ENCODE data around the gene WDR53. TPM values are rescaled to one million over a fixed set of nuclear protein-coding genes. Genes with fewer than 3 reads are reported as not detected.

Gene WDR53
- total and polyA plus RNA-seq, 9 of the 15 experiments (the other 6 are each of a cell fraction or from before 2014, with no cell fraction given): 13.0 to 34.5 (median 20.9) TPM

DNA sequence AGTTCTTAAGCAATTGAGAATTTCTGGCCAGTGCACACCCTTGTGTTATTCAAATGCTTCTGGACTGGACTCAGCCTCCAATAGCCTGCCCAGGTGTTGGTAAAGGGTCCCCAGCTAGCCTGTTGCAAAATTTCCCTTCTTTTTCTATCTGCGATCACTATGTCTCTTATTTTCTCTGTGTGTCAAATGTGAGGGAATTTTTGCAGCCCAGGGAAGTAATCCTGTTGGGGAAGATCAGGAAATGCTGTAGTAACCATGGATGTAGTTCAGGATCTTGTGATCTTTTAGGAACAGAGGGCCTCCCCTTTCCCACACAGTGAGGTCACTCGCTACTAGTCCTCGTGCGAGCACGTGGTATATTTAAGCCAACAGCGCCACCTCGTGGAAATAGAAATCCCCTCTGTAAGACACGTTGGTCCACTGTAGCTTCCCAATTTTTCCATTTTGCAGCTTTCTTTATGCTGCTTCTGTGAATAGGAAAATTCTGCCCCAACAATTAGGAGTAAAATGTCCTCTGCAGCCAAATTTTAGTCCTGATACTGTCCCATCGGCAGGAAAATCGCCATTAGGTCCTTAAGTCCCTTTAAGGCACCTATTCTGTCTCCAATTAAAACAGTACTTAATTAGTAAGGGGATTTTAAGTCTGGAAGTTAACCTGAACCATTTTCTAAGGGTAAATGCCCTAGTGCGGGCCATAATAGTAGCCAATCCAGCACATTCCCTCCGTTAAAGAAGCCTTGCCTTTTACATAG lies 49.2 kb downstream of the WDR53 start (continued):
- TF ChIP-seq, protein P1, sequence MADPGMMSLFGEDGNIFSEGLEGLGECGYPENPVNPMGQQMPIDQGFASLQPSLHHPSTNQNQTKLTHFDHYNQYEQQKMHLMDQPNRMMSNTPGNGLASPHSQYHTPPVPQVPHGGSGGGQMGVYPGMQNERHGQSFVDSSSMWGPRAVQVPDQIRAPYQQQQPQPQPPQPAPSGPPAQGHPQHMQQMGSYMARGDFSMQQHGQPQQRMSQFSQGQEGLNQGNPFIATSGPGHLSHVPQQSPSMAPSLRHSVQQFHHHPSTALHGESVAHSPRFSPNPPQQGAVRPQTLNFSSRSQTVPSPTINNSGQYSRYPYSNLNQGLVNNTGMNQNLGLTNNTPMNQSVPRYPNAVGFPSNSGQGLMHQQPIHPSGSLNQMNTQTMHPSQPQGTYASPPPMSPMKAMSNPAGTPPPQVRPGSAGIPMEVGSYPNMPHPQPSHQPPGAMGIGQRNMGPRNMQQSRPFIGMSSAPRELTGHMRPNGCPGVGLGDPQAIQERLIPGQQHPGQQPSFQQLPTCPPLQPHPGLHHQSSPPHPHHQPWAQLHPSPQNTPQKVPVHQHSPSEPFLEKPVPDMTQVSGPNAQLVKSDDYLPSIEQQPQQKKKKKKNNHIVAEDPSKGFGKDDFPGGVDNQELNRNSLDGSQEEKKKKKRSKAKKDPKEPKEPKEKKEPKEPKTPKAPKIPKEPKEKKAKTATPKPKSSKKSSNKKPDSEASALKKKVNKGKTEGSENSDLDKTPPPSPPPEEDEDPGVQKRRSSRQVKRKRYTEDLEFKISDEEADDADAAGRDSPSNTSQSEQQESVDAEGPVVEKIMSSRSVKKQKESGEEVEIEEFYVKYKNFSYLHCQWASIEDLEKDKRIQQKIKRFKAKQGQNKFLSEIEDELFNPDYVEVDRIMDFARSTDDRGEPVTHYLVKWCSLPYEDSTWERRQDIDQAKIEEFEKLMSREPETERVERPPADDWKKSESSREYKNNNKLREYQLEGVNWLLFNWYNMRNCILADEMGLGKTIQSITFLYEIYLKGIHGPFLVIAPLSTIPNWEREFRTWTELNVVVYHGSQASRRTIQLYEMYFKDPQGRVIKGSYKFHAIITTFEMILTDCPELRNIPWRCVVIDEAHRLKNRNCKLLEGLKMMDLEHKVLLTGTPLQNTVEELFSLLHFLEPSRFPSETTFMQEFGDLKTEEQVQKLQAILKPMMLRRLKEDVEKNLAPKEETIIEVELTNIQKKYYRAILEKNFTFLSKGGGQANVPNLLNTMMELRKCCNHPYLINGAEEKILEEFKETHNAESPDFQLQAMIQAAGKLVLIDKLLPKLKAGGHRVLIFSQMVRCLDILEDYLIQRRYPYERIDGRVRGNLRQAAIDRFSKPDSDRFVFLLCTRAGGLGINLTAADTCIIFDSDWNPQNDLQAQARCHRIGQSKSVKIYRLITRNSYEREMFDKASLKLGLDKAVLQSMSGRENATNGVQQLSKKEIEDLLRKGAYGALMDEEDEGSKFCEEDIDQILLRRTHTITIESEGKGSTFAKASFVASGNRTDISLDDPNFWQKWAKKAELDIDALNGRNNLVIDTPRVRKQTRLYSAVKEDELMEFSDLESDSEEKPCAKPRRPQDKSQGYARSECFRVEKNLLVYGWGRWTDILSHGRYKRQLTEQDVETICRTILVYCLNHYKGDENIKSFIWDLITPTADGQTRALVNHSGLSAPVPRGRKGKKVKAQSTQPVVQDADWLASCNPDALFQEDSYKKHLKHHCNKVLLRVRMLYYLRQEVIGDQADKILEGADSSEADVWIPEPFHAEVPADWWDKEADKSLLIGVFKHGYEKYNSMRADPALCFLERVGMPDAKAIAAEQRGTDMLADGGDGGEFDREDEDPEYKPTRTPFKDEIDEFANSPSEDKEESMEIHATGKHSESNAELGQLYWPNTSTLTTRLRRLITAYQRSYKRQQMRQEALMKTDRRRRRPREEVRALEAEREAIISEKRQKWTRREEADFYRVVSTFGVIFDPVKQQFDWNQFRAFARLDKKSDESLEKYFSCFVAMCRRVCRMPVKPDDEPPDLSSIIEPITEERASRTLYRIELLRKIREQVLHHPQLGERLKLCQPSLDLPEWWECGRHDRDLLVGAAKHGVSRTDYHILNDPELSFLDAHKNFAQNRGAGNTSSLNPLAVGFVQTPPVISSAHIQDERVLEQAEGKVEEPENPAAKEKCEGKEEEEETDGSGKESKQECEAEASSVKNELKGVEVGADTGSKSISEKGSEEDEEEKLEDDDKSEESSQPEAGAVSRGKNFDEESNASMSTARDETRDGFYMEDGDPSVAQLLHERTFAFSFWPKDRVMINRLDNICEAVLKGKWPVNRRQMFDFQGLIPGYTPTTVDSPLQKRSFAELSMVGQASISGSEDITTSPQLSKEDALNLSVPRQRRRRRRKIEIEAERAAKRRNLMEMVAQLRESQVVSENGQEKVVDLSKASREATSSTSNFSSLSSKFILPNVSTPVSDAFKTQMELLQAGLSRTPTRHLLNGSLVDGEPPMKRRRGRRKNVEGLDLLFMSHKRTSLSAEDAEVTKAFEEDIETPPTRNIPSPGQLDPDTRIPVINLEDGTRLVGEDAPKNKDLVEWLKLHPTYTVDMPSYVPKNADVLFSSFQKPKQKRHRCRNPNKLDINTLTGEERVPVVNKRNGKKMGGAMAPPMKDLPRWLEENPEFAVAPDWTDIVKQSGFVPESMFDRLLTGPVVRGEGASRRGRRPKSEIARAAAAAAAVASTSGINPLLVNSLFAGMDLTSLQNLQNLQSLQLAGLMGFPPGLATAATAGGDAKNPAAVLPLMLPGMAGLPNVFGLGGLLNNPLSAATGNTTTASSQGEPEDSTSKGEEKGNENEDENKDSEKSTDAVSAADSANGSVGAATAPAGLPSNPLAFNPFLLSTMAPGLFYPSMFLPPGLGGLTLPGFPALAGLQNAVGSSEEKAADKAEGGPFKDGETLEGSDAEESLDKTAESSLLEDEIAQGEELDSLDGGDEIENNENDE (IDR thresholded peaks at IDR 0.05; ENCODE audit: low read depth, low read length): no peak
- no peak; the same call in 1 of the 2 replicates for TF ChIP-seq SOX6 (IDR thresholded peaks at IDR 0.05)
- TF ChIP-seq PRPF4 (IDR thresholded peaks at IDR 0.05; ENCODE audit: insufficient read depth, low read depth, low read length, poor library complexity, severe bottlenecking): no peak
- 0 out of 2 replicates have a peak, but pooled peaks have one; percentile 33 for TF ChIP-seq ZNF431 (CRISPR knock-in tag; IDR thresholded peaks at IDR 0.05)
- TF ChIP-seq, protein P2, sequence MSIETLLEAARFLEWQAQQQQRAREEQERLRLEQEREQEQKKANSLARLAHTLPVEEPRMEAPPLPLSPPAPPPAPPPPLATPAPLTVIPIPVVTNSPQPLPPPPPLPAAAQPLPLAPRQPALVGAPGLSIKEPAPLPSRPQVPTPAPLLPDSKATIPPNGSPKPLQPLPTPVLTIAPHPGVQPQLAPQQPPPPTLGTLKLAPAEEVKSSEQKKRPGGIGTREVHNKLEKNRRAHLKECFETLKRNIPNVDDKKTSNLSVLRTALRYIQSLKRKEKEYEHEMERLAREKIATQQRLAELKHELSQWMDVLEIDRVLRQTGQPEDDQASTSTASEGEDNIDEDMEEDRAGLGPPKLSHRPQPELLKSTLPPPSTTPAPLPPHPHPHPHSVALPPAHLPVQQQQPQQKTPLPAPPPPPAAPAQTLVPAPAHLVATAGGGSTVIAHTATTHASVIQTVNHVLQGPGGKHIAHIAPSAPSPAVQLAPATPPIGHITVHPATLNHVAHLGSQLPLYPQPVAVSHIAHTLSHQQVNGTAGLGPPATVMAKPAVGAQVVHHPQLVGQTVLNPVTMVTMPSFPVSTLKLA (conservative IDR thresholded peaks at IDR 0.05): peak; percentile 94
- TF ChIP-seq RCOR1 (IDR thresholded peaks at IDR 0.05; ENCODE audit: borderline replicate concordance in 1 of 2, low read depth in 2 of 2, low read length in 2 of 2): peak in 1 of 2 experiments; percentile 46; a peak in 1 of 4 replicates
- TF ChIP-seq CEBPB (tag; IDR thresholded peaks at IDR 0.05): peak; percentile 75; the same call in 1 of the 2 replicates
- TF ChIP-seq, protein P3, sequence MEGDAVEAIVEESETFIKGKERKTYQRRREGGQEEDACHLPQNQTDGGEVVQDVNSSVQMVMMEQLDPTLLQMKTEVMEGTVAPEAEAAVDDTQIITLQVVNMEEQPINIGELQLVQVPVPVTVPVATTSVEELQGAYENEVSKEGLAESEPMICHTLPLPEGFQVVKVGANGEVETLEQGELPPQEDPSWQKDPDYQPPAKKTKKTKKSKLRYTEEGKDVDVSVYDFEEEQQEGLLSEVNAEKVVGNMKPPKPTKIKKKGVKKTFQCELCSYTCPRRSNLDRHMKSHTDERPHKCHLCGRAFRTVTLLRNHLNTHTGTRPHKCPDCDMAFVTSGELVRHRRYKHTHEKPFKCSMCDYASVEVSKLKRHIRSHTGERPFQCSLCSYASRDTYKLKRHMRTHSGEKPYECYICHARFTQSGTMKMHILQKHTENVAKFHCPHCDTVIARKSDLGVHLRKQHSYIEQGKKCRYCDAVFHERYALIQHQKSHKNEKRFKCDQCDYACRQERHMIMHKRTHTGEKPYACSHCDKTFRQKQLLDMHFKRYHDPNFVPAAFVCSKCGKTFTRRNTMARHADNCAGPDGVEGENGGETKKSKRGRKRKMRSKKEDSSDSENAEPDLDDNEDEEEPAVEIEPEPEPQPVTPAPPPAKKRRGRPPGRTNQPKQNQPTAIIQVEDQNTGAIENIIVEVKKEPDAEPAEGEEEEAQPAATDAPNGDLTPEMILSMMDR (IDR thresholded peaks at IDR 0.05 in 2 of 3, conservative IDR thresholded peaks at IDR 0.05 in 1 of 3; ENCODE audit: insufficient read depth in 2 of 3, low read depth in 1 of 3, low read length in 3 of 3): peak; percentile 78 to 96 (median 83)
- no peak for TF ChIP-seq PCBP1 (IDR thresholded peaks at IDR 0.05; ENCODE audit: low read depth, low read length, poor library complexity, severe bottlenecking)
- peak; percentile 46 for TF ChIP-seq DPF2 (IDR thresholded peaks at IDR 0.05)
- no peak for TF ChIP-seq ZNF232 (CRISPR knock-in tag; IDR thresholded peaks at IDR 0.05)
- 0 out of 2 replicates have a peak, but pooled peaks have one; percentile 25 for TF ChIP-seq ZNF561 (CRISPR knock-in tag; conservative IDR thresholded peaks at IDR 0.05)
